HCT116 (cell line): ENCODE measurements around the gene GOLGA3. TPM values are rescaled to one million over a fixed set of nuclear protein-coding genes. Genes with fewer than 3 reads are reported as not detected.

Experiments
- ATAC-seq: fragments of 200-7000 bp; cut with Tn5 transposase; 2 replicates; pipeline ENCODE4 v1.9.1; 2020; ENCODE audit warnings: mild to moderate bottlenecking, moderate library complexity
- BruUV-seq: library from RNA; stranded (reverse); fragments of 400-500 nt; replicated peaks from 2 replicates; lab custom pipeline; 2021; lab: Mats Ljungman, UMichigan
- CTCF ChIA-PET: fragments of 300-600 bp; sonication (Branson Sonifier 250); formaldehyde crosslinking; loops from one replicate; lab custom pipeline; 2021; ENCODE audit warnings: antibody characterized with exemption; lab: Charles Lee
- POLR2A ChIA-PET: fragments of 300-600, 350-600 bp; sonication (Branson Sonifier 250); formaldehyde crosslinking; loops from one replicate; lab custom pipeline; 2021; ENCODE audit warnings: antibody characterized with exemption; lab: Charles Lee
- RAD21 ChIA-PET, 2 experiments: fragments of 300-600 bp; sonication (Branson Sonifier 250); formaldehyde crosslinking; loops; one replicate each; lab custom pipeline; 2023; ENCODE audit warnings: low total read pairs in 2 of 2; ENCODE audit not compliant: uncharacterized antibody in 2 of 2, unreplicated experiment in 2 of 2, low non-redundant PET in 1 of 2; lab: Charles Lee
- DNase-seq: peaks from one replicate; pipeline ENCODE4 v3.0.0-alpha.2; 2010; ENCODE audit warnings: low read depth, low spot score
- H2AFZ ChIP-seq: fragments of 200-600 bp; shearing (Covaris generic), sonication (generic); 2 replicates; pipeline ENCODE4 v1.6.1; 2017; ENCODE audit warnings: low read depth, mixed run types, mixed read lengths, antibody characterized with exemption, low read length; ENCODE audit not compliant: poor library complexity, severe bottlenecking
- H3K27ac ChIP-seq: 2 replicates; pipeline ENCODE4 v1.5.1; 2012; ENCODE audit warnings: low read depth, low read length
- H3K27me3 ChIP-seq: fragments of 200-600 bp; sonication (generic); 2 replicates; pipeline ENCODE4 v1.6.1; 2016; ENCODE audit warnings: mixed run types, low read length, mixed read lengths; ENCODE audit not compliant: insufficient read depth
- H3K36me3 ChIP-seq, 2 experiments: fragments of 200-500 bp in 1 of 2; fragments of 200-600 bp in 1 of 2; sonication (Bioruptor generic) in 1 of 2; sonication (generic) in 1 of 2; 2 replicates each; pipeline versions ENCODE4 v1.5.1 to v1.6.1; 2014 to 2016; ENCODE audit warnings: low read length in 2 of 2, inconsistent platforms in 1 of 2, mixed read lengths in 1 of 2, mixed run types in 1 of 2; ENCODE audit not compliant: insufficient read depth in 2 of 2, control insufficient read depth in 1 of 2
- H3K4me1 ChIP-seq, 2 experiments: fragments of 200-600 bp in 1 of 2; sonication (generic) in 1 of 2; 2 replicates each; pipeline versions ENCODE4 v1.5.1 to v1.6.1; 2012 to 2017; ENCODE audit warnings: low read length in 2 of 2, inconsistent platforms in 1 of 2, mild to moderate bottlenecking in 1 of 2, mixed read lengths in 1 of 2, mixed run types in 1 of 2, moderate library complexity in 1 of 2; ENCODE audit not compliant: insufficient read depth in 2 of 2, control insufficient read depth in 1 of 2
- H3K4me2 ChIP-seq: fragments of 200-600 bp; sonication (generic); 2 replicates; pipeline ENCODE4 v1.6.1; 2017; ENCODE audit warnings: mixed run types, low read length, mixed read lengths
- H3K4me3 ChIP-seq, 2 experiments: fragments of 200-600 bp in 1 of 2; sonication (generic) in 1 of 2; replicated peaks in 1 of 2; 2 replicates each; pipeline ENCODE4 v1.5.1; 2011 to 2016; ENCODE audit warnings: low read length in 2 of 2, control low read depth in 1 of 2, low read depth in 1 of 2, mild to moderate bottlenecking in 1 of 2, mixed read lengths in 1 of 2, mixed run types in 1 of 2
- H3K79me2 ChIP-seq: fragments of 200-600 bp; sonication (generic); 2 replicates; pipeline ENCODE4 v1.6.1; 2017; ENCODE audit warnings: mild to moderate bottlenecking, mixed run types, low read length, moderate library complexity, mixed read lengths; ENCODE audit not compliant: insufficient read depth
- H3K9ac ChIP-seq: fragments of 200-600 bp; sonication (generic); 2 replicates; pipeline ENCODE4 v1.6.1; 2016; ENCODE audit warnings: low read length, mixed read lengths
- H3K9me2 ChIP-seq: fragments of 200-600 bp; sonication (generic), shearing (Covaris generic); 2 replicates; pipeline ENCODE4 v1.6.1; 2017; ENCODE audit warnings: mixed run types, mild to moderate bottlenecking, moderate library complexity; ENCODE audit not compliant: insufficient read depth
- H3K9me3 ChIP-seq, 2 experiments: fragments of 200-500 bp in 1 of 2; fragments of 200-600 bp in 1 of 2; sonication (Bioruptor generic) in 1 of 2; sonication (generic) in 1 of 2; 2 replicates each; pipeline ENCODE4 v1.6.1; 2014 to 2017; ENCODE audit warnings: low read length in 2 of 2, mixed read lengths in 2 of 2, inconsistent platforms in 1 of 2, low read depth in 1 of 2, mild to moderate bottlenecking in 1 of 2, mixed run types in 1 of 2, moderate library complexity in 1 of 2; ENCODE audit not compliant: control insufficient read depth in 1 of 2, insufficient read depth in 1 of 2
- H4K20me1 ChIP-seq: fragments of 200-600 bp; sonication (generic), shearing (Covaris generic); 2 replicates; pipeline ENCODE4 v1.6.1; 2017; ENCODE audit warnings: mixed run types, mild to moderate bottlenecking, moderate library complexity; ENCODE audit not compliant: insufficient read depth
- CBX3 ChIP-seq: IDR thresholded peaks from 2 replicates; pipeline ENCODE4 v1.6.1; 2012; ENCODE audit warnings: low read depth
- CEBPB ChIP-seq: IDR thresholded peaks from 2 replicates; pipeline ENCODE4 v1.6.1; 2012; ENCODE audit warnings: low read depth
- CTCF ChIP-seq, 3 experiments: fragments of 200-600 bp in 1 of 3; sonication (generic) in 1 of 3; IDR thresholded peaks in 2 of 3; conservative IDR thresholded peaks in 1 of 3; 2 replicates each; pipeline ENCODE4 v1.5.1; 2012 to 2017; ENCODE audit warnings: low read depth in 2 of 3, low read length in 2 of 3, antibody characterized with exemption in 1 of 3, borderline replicate concordance in 1 of 3, control low read depth in 1 of 3, mild to moderate bottlenecking in 1 of 3, mixed read lengths in 1 of 3, mixed run types in 1 of 3, moderate library complexity in 1 of 3; ENCODE audit not compliant: insufficient read depth in 1 of 3
- EGR1 ChIP-seq: IDR thresholded peaks from 2 replicates; pipeline ENCODE4 v1.6.1; 2012; ENCODE audit warnings: low read depth
- EZH2 ChIP-seq: fragments of 200-600 bp; sonication (generic); IDR thresholded peaks from 2 replicates; pipeline ENCODE4 v1.6.1; 2017; ENCODE audit warnings: antibody characterized with exemption, mixed run types
- EZH2phosphoT487 ChIP-seq: fragments of 200-600 bp; IDR thresholded peaks from 2 replicates; pipeline ENCODE4 v1.6.1; 2018; ENCODE audit warnings: antibody characterized with exemption, borderline replicate concordance
- FOSL1 ChIP-seq: IDR thresholded peaks from 2 replicates; pipeline ENCODE4 v1.6.1; 2012; ENCODE audit warnings: low read depth
- JUND ChIP-seq: IDR thresholded peaks from 2 replicates; pipeline ENCODE4 v1.6.1; 2012
- POLR2A ChIP-seq: IDR thresholded peaks from 2 replicates; pipeline ENCODE4 v1.7.0; 2011; ENCODE audit warnings: borderline replicate concordance; ENCODE audit not compliant: insufficient read depth, insufficient read length; ENCODE audit errors: extremely low read depth
- POLR2AphosphoS5 ChIP-seq: IDR thresholded peaks from 2 replicates; pipeline ENCODE4 v1.6.1; 2011; ENCODE audit warnings: mild to moderate bottlenecking, low read depth, low read length, moderate library complexity
- RAD21 ChIP-seq: IDR thresholded peaks from 2 replicates; pipeline ENCODE4 v1.6.1; 2012; ENCODE audit warnings: low read depth, mild to moderate bottlenecking
- SIN3A ChIP-seq: IDR thresholded peaks from 2 replicates; pipeline ENCODE4 v1.6.1; 2012; ENCODE audit warnings: low read depth
- SP1 ChIP-seq: IDR thresholded peaks from 2 replicates; pipeline ENCODE4 v1.6.1; 2012; ENCODE audit warnings: low read depth
- SRF ChIP-seq: IDR thresholded peaks from 2 replicates; pipeline ENCODE4 v1.6.1; 2012; ENCODE audit warnings: low read depth
- TCF7L2 ChIP-seq: IDR thresholded peaks from 2 replicates; pipeline ENCODE4 v1.7.0; 2011; ENCODE audit warnings: borderline replicate concordance, inconsistent platforms; ENCODE audit not compliant: insufficient read depth, insufficient read length; ENCODE audit errors: extremely low read depth
- YY1 ChIP-seq: IDR thresholded peaks from 2 replicates; pipeline ENCODE4 v1.6.1; 2011; ENCODE audit warnings: low read length, low read depth, moderate library complexity, mild to moderate bottlenecking; ENCODE audit not compliant: insufficient replicate concordance; ENCODE audit errors: extremely low read depth
- ZFX ChIP-seq: fragments of 450-650 bp; IDR thresholded peaks from 2 replicates; pipeline ENCODE4 v1.6.1; 2017
- intact Hi-C: fragments of 100-400 bp; cut with micrococcal nuclease; formaldehyde crosslinking; loops from 2 replicates; pipeline ENCODE4 v1.10.0; 2022
- total RNA-seq: library from RNA; stranded (reverse); gene quantifications from one replicate; pipeline ENCODE4 v1.2.1, GENCODE V29; 2021; ENCODE audit not compliant: unreplicated experiment
- TF ChIP-seq, protein P1 (sequence below): IDR thresholded peaks from 2 replicates; pipeline ENCODE4 v1.6.1; 2011; ENCODE audit warnings: mild to moderate bottlenecking, low read length, moderate library complexity; ENCODE audit not compliant: insufficient replicate concordance; ENCODE audit errors: extremely low read depth
- TF ChIP-seq, protein P2 (sequence below): IDR thresholded peaks from 2 replicates; pipeline ENCODE4 v1.6.1; 2012; ENCODE audit warnings: low read depth
- TF ChIP-seq, protein P3 (sequence below): IDR thresholded peaks from 2 replicates; pipeline ENCODE4 v1.6.1; 2012

GOLGA3 gene
- total RNA-seq, 1 experiment from 2014 or later = 35.1 TPM

- TF ChIP-seq CTCF (IDR thresholded peaks at IDR 0.05 in 2 of 3, conservative IDR thresholded peaks at IDR 0.05 in 1 of 3; ENCODE audit: borderline replicate concordance in 1 of 3, insufficient read depth in 1 of 3, low read depth in 2 of 3, low read length in 2 of 3) = no peak
- TF ChIP-seq SIN3A = no peak
- no peak for TF ChIP-seq EZH2phosphoT487
- TF ChIP-seq, protein P1, sequence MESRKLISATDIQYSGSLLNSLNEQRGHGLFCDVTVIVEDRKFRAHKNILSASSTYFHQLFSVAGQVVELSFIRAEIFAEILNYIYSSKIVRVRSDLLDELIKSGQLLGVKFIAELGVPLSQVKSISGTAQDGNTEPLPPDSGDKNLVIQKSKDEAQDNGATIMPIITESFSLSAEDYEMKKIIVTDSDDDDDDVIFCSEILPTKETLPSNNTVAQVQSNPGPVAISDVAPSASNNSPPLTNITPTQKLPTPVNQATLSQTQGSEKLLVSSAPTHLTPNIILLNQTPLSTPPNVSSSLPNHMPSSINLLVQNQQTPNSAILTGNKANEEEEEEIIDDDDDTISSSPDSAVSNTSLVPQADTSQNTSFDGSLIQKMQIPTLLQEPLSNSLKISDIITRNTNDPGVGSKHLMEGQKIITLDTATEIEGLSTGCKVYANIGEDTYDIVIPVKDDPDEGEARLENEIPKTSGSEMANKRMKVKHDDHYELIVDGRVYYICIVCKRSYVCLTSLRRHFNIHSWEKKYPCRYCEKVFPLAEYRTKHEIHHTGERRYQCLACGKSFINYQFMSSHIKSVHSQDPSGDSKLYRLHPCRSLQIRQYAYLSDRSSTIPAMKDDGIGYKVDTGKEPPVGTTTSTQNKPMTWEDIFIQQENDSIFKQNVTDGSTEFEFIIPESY = no peak
- no peak for TF ChIP-seq EGR1
- TF ChIP-seq CEBPB = no peak
- no peak for TF ChIP-seq YY1
- no peak for TF ChIP-seq SP1
- TF ChIP-seq TCF7L2 = no peak
- TF ChIP-seq POLR2AphosphoS5 = no peak
- TF ChIP-seq CBX3 = no peak
- TF ChIP-seq RAD21 = no peak
- TF ChIP-seq POLR2A = no peak
- no peak for TF ChIP-seq SRF
- no peak for TF ChIP-seq FOSL1
- TF ChIP-seq, protein P2, sequence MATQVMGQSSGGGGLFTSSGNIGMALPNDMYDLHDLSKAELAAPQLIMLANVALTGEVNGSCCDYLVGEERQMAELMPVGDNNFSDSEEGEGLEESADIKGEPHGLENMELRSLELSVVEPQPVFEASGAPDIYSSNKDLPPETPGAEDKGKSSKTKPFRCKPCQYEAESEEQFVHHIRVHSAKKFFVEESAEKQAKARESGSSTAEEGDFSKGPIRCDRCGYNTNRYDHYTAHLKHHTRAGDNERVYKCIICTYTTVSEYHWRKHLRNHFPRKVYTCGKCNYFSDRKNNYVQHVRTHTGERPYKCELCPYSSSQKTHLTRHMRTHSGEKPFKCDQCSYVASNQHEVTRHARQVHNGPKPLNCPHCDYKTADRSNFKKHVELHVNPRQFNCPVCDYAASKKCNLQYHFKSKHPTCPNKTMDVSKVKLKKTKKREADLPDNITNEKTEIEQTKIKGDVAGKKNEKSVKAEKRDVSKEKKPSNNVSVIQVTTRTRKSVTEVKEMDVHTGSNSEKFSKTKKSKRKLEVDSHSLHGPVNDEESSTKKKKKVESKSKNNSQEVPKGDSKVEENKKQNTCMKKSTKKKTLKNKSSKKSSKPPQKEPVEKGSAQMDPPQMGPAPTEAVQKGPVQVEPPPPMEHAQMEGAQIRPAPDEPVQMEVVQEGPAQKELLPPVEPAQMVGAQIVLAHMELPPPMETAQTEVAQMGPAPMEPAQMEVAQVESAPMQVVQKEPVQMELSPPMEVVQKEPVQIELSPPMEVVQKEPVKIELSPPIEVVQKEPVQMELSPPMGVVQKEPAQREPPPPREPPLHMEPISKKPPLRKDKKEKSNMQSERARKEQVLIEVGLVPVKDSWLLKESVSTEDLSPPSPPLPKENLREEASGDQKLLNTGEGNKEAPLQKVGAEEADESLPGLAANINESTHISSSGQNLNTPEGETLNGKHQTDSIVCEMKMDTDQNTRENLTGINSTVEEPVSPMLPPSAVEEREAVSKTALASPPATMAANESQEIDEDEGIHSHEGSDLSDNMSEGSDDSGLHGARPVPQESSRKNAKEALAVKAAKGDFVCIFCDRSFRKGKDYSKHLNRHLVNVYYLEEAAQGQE = no peak
- TF ChIP-seq ZFX = no peak
- TF ChIP-seq, protein P3, sequence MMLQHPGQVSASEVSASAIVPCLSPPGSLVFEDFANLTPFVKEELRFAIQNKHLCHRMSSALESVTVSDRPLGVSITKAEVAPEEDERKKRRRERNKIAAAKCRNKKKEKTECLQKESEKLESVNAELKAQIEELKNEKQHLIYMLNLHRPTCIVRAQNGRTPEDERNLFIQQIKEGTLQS = no peak
- TF ChIP-seq EZH2 = no peak
- TF ChIP-seq JUND = no peak
- no peaks in the 10 kb centered on the region for H3K27me3 ChIP-seq
- H3K9me2 ChIP-seq = no peaks in the 10 kb centered on the region
- no peaks in the 10 kb centered on the region for H3K9me3 ChIP-seq
- CTCF ChIA-PET = no interaction called here
- peaks cover 42% of the 10 kb centered on the region for H3K79me2 ChIP-seq
- peaks cover 55 to 66% of the 10 kb centered on the region in 2 experiments for H3K36me3 ChIP-seq
- ATAC-seq (no peak), DNase-seq (no peak)
- no peak overlapping the region for H3K27ac ChIP-seq
- H3K9ac ChIP-seq = no peak overlapping the region
- RAD21 ChIA-PET = no interaction called here
- 0 out of 2 replicates have a peak, but pooled peaks cover 7% of the 10 kb centered on the region for H4K20me1 ChIP-seq
- no peaks in the 10 kb centered on the region for H3K4me1 ChIP-seq
- H3K4me3 ChIP-seq = no peak overlapping the region
- intact Hi-C loops = no loop called here
- POLR2A ChIA-PET = no interaction called here
- BruUV-seq = no TSS peak
- H3K4me2 ChIP-seq = no peak overlapping the region
- no peak overlapping the region for H2AFZ ChIP-seq
Measured at GRCh38 chr12:132740652-132741051, 88.0 kb downstream of the GOLGA3 start.
